B cell (primary cell): Measurements from ENCODE around the gene VPS26C. TPM values are rescaled to one million over a fixed set of nuclear protein-coding genes. Genes with fewer than 3 reads are reported as not detected.

Experiments
- ATAC-seq: fragments of 200-7000 bp; cut with Tn5 transposase; one replicate; pipeline ENCODE4 v1.10.0; 2021; ENCODE audit warnings: low read depth, mild to moderate bottlenecking, moderate number of reproducible peaks, moderate library complexity
- CTCF ChIA-PET: fragments of 350-600 bp; sonication (Branson Sonifier 250); formaldehyde crosslinking; loops from one replicate; lab custom pipeline; 2021; ENCODE audit warnings: antibody characterized with exemption, inconsistent platforms; lab: Charles Lee
- POLR2A ChIA-PET: fragments of 350-600 bp; sonication (Branson Sonifier 250); formaldehyde crosslinking; loops from one replicate; lab custom pipeline; 2021; ENCODE audit warnings: antibody characterized with exemption; lab: Charles Lee
- DNase-seq: peaks from one replicate; pipeline ENCODE4 v3.0.0; 2013
- H2AFZ ChIP-seq: 2 replicates; pipeline ENCODE4 v1.6.1; 2012; ENCODE audit warnings: mild to moderate bottlenecking, low read depth, low read length; ENCODE audit not compliant: insufficient read depth, poor library complexity, severe bottlenecking
- H3K27ac ChIP-seq, 2 donors: 1 replicate in 1 of 2; 2 replicates in 1 of 2; pipeline ENCODE4 v1.5.1; 2012 to 2013; ENCODE audit warnings: low read length in 2 of 2, mild to moderate bottlenecking in 2 of 2, moderate library complexity in 1 of 2
- H3K27me3 ChIP-seq, 4 experiments: fragments of 200-600 bp in 1 of 4; sonication (generic) in 1 of 4; replicated peaks in 1 of 4; 1 replicate in 2 of 4; 2 replicates in 2 of 4; pipeline versions ENCODE4 v1.6.1 to v1.7.0; 2013 to 2016; ENCODE audit warnings: low read length in 3 of 4, mild to moderate bottlenecking in 2 of 4, mixed read lengths in 1 of 4, moderate library complexity in 1 of 4; ENCODE audit not compliant: insufficient read depth in 4 of 4, control insufficient read depth in 3 of 4; ENCODE audit errors: control extremely low read depth in 1 of 4
- H3K36me3 ChIP-seq, 2 experiments: replicated peaks in 1 of 2; 1 replicate in 1 of 2; 2 replicates in 1 of 2; pipeline versions ENCODE4 v1.6.1 to v1.7.1; 2013; ENCODE audit warnings: low read length in 1 of 2; ENCODE audit not compliant: insufficient read depth in 2 of 2, control insufficient read depth in 1 of 2; ENCODE audit errors: control extremely low read depth in 1 of 2, extremely low read depth in 1 of 2
- H3K4me1 ChIP-seq, 2 donors: fragments of 200-600 bp in 1 of 2; sonication (generic) in 1 of 2; 1 replicate in 1 of 2; 2 replicates in 1 of 2; pipeline versions ENCODE4 v1.5.1 to v1.6.1; 2013 to 2017; ENCODE audit warnings: low read length in 2 of 2; ENCODE audit not compliant: control insufficient read depth in 2 of 2, insufficient read depth in 2 of 2
- H3K4me2 ChIP-seq: replicated peaks from 2 replicates; pipeline ENCODE3; 2012; ENCODE audit warnings: mild to moderate bottlenecking, low read depth, low read length; ENCODE audit not compliant: poor library complexity, severe bottlenecking
- H3K4me3 ChIP-seq, 5 experiments: fragments of 200-600 bp in 1 of 5; sonication (generic) in 1 of 5; 1 replicate in 3 of 5; 2 replicates in 2 of 5; pipeline versions ENCODE4 v1.5.1 to v1.7.0; 2011 to 2016; ENCODE audit warnings: low read length in 4 of 5, mild to moderate bottlenecking in 4 of 5, low read depth in 2 of 5, control low read depth in 1 of 5, moderate library complexity in 1 of 5; ENCODE audit not compliant: insufficient read depth in 1 of 5; ENCODE audit errors: control extremely low read depth in 1 of 5, extremely low read depth in 1 of 5
- H3K79me2 ChIP-seq: fragments of 200-600 bp; sonication (generic); one replicate; pipeline ENCODE4 v1.6.0; 2016; ENCODE audit warnings: low read length; ENCODE audit not compliant: control insufficient read depth, insufficient read depth
- H3K9ac ChIP-seq: fragments of 200-600 bp; sonication (generic); 2 replicates; pipeline ENCODE4 v1.6.1; 2017; ENCODE audit warnings: mild to moderate bottlenecking, low read length, moderate library complexity
- H3K9me3 ChIP-seq, 3 donors: one replicate each; pipeline versions ENCODE4 v1.6.1 to v1.7.1; 2013; ENCODE audit warnings: low read length in 2 of 3; ENCODE audit not compliant: control insufficient read depth in 2 of 3, insufficient read depth in 1 of 3; ENCODE audit errors: control extremely low read depth in 1 of 3
- H4K20me1 ChIP-seq: 2 replicates; pipeline ENCODE4 v1.6.0; 2012; ENCODE audit warnings: mild to moderate bottlenecking, low read length; ENCODE audit not compliant: insufficient read depth, control insufficient read depth, poor library complexity, severe bottlenecking
- H3K27ac Mint-ChIP-seq: one replicate; pipeline ENCODE4 v1.8.0; 2021; ENCODE audit warnings: mixed read lengths
- H3K27me3 Mint-ChIP-seq: one replicate; pipeline ENCODE4 v1.8.0; 2021; ENCODE audit warnings: mixed read lengths
- H3K4me1 Mint-ChIP-seq: one replicate; pipeline ENCODE4 v1.8.0; 2021; ENCODE audit warnings: mixed read lengths
- H3K4me3 Mint-ChIP-seq: one replicate; pipeline ENCODE4 v1.8.0; 2021; ENCODE audit warnings: mixed read lengths
- H3K9me3 Mint-ChIP-seq: one replicate; pipeline ENCODE4 v1.8.0; 2022; ENCODE audit warnings: mixed read lengths; ENCODE audit not compliant: insufficient read depth
- CTCF ChIP-seq: fragments of 200-600 bp; IDR thresholded peaks from one replicate; pipeline ENCODE4 v1.8.0; 2022; ENCODE audit warnings: antibody characterized with exemption, mild to moderate bottlenecking
- EZH2 ChIP-seq: IDR thresholded peaks from 2 replicates; pipeline ENCODE4 v1.6.1; 2012; ENCODE audit warnings: borderline replicate concordance, low read depth, mild to moderate bottlenecking, moderate library complexity, low read length; ENCODE audit not compliant: insufficient read depth, poor library complexity, severe bottlenecking
- WGBS: methylation state at CpG from one replicate; pipeline ENCODE4 v1.1.5; 2013; ENCODE audit warnings: missing lambda C conversion rate; ENCODE audit not compliant: insufficient coverage; 5-methylcytosine and 5-hydroxymethylcytosine counted together
- intact Hi-C: fragments of 100-400 bp; cut with micrococcal nuclease; formaldehyde crosslinking; loops from one replicate; pipeline ENCODE4 v1.10.0; 2022
- polyA plus RNA-seq: library from polyadenylated mRNA; depleted of rRNA; stranded (reverse); fragments of >200 nt; gene quantifications from 2 replicates; pipeline ENCODE4 v1.2.3, GENCODE V29; 2012
- total RNA-seq, 2 donors: library from RNA; stranded (reverse); fragments of 120-200 nt in 1 of 2; gene quantifications; 1 replicate in 1 of 2; 2 replicates in 1 of 2; pipeline versions ENCODE4 v1.2.3 to v1.2.4, GENCODE V29; 2013 to 2022

VPS26C gene
- total and polyA plus RNA-seq, 2 donors (not counting 1 experiment from before 2014, with no cell fraction given) = 34.3 to 58.6 TPM

GRCh38 chr21:37224861-37225839 is 42.0 kb downstream of the VPS26C start:
- Histone ChIP-seq H3K79me2 (peaks cover 10% of the 10 kb centered on the region), H3K4me1 (peaks cover 9 to 21% of the 10 kb centered on the region in 2 donors), H3K9me3 (peaks cover 0 to 4% (median 0%) of the 10 kb centered on the region in 3 donors), H3K4me3 (no peak overlapping the region), H3K27me3 (no peaks in the 10 kb centered on the region), H3K27ac (peak overlapping the region in 1 of 2 donors; percentile 40), H3K36me3 (peaks cover 0 to 43% of the 10 kb centered on the region in 2 experiments), H3K4me2 (peak overlapping the region; percentile 31), H4K20me1 (no peaks in the 10 kb centered on the region), H2AFZ (no peak overlapping the region), H3K9ac (no peak overlapping the region)
- TF ChIP-seq EZH2 = no peak
- no peak for TF ChIP-seq CTCF
- Mint-ChIP-seq H3K4me1 (peaks cover 21% of the 10 kb centered on the region), H3K9me3 (no peaks in the 10 kb centered on the region), H3K27ac (peak overlapping the region; percentile 37), H3K27me3 (no peaks in the 10 kb centered on the region), H3K4me3 (no peak overlapping the region)
- DNase-seq (no peak), ATAC-seq (no peak)
- intact Hi-C loops = no loop called here
- WGBS = 39% methylated on average over 15 of the region's 21 CpGs
- ChIA-PET POLR2A (no interaction called here), CTCF (no interaction called here)

- no peak overlapping the region for H3K27ac Mint-ChIP-seq
- Histone ChIP-seq H3K9me3 (peaks cover 0 to 4% (median 0%) of the 10 kb centered on the region in 3 donors), H4K20me1 (no peaks in the 10 kb centered on the region), H3K27me3 (no peaks in the 10 kb centered on the region), H3K4me2 (no peak overlapping the region), H2AFZ (no peak overlapping the region), H3K27ac (no peak overlapping the region), H3K4me1 (peaks cover 15 to 30% of the 10 kb centered on the region in 2 donors), H3K79me2 (peaks cover 6% of the 10 kb centered on the region), H3K9ac (no peak overlapping the region), H3K4me3 (no peak overlapping the region), H3K36me3 (peaks cover 0 to 40% of the 10 kb centered on the region in 2 experiments)
- DNase-seq (no peak), ATAC-seq (no peak)
- intact Hi-C loops = no loop called here
- peaks cover 27% of the 10 kb centered on the region for H3K4me1 Mint-ChIP-seq
- ChIA-PET POLR2A (no interaction called here), CTCF (no interaction called here)
- WGBS = 90% methylated on average over 2 of the region's 2 CpGs
- no peaks in the 10 kb centered on the region for H3K27me3 Mint-ChIP-seq
- TF ChIP-seq CTCF (no peak), EZH2 (no peak)
- H3K4me3 Mint-ChIP-seq = no peak overlapping the region
- H3K9me3 Mint-ChIP-seq = no peaks in the 10 kb centered on the region
These were observed 43.3 kb downstream of the VPS26C start for GRCh38 chr21:37223804-37224345.
